ENCODE data around the gene TRERF1.
"Not testable (repeated sequence)": the region's sequence is repeated elsewhere in the genome, so short reads cannot be mapped to it uniquely, and the experiment has no call there.

TRERF1 gene, protein sequence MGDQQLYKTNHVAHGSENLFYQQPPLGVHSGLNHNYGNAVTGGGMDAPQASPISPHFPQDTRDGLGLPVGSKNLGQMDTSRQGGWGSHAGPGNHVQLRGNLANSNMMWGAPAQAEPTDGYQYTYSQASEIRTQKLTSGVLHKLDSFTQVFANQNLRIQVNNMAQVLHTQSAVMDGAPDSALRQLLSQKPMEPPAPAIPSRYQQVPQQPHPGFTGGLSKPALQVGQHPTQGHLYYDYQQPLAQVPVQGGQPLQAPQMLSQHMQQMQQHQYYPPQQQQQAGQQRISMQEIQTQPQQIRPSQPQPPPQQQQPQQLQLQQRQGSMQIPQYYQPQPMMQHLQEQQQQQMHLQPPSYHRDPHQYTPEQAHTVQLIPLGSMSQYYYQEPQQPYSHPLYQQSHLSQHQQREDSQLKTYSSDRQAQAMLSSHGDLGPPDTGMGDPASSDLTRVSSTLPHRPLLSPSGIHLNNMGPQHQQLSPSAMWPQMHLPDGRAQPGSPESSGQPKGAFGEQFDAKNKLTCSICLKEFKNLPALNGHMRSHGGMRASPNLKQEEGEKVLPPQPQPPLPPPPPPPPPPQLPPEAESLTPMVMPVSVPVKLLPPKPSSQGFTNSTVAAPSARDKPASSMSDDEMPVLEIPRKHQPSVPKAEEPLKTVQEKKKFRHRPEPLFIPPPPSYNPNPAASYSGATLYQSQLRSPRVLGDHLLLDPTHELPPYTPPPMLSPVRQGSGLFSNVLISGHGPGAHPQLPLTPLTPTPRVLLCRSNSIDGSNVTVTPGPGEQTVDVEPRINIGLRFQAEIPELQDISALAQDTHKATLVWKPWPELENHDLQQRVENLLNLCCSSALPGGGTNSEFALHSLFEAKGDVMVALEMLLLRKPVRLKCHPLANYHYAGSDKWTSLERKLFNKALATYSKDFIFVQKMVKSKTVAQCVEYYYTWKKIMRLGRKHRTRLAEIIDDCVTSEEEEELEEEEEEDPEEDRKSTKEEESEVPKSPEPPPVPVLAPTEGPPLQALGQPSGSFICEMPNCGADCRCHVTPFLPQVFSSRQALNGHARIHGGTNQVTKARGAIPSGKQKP (N-terminal part only)

GRCh38 chr6:42451333-42452170 is at the start of gene TRERF1:
Gene TRERF1 (minus strand): TSS chr6:42451926. CDS start chr6:42269590, 182,336 bp downstream.
- DNase-seq, result no peak

DNA sequence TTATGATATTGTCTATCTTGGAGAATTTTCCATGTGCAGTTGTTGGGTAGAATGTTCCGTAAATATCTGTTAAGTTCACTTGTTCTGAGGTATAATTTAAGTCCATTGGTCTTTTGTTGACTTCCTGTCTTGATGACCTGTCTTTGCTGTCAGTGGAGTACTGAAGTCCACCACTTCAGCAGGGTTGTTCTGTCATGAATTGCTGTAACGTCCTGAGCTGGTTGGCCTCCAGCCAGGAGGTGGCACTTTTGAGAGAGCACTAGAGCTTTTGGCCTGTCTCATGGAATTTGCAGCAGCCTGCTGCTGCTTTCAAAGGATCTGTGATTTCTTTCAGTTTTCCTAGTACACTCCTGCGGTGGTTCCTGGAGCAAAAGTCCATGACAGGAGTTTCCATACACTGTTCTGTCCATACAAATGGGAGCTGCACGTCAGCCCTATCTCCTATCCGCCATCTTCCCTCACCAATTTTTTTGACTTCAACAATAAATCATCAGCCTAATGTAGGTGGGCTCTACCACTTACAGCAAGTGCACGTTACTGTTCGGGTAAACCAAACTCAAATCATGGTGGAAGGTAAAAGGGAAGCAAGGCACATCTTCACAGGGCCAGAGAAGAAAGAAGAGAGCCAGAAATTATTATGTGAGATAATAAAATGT is 46.9 kb upstream of the TRERF1 start:
- no peak for DNase-seq

DNA sequence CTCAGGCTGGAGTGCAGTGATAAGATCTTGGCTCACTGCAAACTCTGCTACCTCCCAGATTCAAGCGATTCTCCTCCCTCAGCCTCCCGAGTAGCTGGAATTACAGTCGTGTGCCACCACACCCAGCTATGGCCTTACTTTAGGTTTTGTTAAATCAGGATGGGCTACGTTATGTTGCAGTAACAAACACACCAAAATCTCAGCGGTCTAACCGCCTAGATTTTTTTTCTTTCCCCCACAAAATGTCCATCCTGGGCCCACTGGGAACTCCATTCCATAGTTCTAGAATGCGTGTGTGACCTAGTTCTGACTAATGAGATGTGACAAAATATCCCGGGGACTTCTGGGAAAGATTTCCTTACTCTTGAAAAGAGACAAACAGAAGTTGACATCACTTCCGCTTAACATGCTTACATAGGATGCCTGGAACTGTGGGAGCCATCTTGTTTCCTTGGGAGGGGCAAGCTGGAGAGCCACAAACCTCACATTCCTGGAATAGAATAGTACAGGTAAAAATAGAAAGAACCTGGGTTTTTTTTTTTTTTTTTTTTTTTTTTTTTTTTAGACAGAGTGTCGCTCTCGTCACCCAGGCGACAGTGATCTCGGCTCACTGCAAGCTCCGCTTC is 42.3 kb upstream of the TRERF1 start:
- no peak for DNase-seq

DNA sequence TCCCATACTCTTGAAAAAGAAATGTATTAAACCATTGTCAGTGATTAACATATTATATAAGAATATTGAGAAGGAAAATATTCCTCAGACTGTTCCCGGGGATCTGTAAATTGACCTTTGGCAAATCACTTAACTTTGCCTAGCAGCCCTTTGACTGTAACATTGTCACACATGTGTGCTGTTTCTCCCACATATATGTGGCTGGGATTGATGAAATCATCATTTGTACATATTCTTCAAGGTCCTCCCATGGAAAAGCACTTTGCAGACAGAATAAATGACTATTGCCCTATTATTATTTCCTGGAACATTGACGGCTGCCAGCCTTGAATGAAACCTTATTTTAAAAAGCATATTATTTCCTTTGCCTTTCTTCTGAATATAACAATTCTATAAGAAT is 36.4 kb upstream of the TRERF1 start:
- DNase-seq, result no peak

GRCh38 chr6:42484261-42484660 is 32.5 kb upstream of the TRERF1 start:
- DNase-seq, result no peak

- DNase-seq, result no peak
These were observed 30.4 kb upstream of the TRERF1 start for GRCh38 chr6:42482174-42482573.

DNA sequence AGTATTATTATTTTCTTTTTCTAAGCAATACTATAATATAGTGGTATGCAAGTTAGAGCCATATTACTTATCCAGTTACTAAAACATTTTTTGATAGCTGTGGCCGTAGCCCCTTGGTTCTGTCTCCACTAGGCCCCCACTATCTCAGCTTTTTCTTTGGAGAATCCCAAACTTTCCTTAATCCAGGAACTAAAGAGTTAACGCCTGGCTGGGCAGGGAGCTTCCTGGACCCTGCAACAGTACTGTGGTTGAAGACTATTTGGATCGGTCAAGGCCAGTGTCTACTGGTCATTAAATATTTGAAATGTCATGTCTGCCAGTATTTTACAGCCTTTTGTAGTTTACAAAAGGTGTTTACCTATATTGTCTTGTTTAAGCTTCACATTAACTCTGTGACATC is 20.0 kb upstream of the TRERF1 start:
- DNase-seq, result no peak

DNA sequence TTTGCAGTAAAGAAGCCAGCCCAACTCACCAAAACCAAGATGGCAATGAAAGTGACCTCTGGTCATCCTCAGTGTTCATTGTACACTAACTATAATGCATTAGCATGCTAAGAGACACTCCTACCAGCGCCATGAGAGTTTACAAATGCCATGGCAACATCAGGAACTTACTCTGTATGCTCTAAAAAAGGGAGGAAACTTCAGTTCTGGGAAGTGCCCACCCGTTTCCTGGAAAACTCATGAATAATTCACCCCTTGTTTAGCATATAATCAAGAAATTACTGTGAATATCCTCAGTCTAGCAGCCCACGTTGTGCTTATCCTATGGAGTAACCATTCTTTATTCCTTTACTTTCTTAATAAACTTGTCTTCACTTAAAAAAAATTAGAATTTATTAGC is 19.4 kb upstream of the TRERF1 start:
- DNase-seq, result no peak

GRCh38 chr6:42468273-42468672 is 16.5 kb upstream of the TRERF1 start:
- no peak for DNase-seq

- no peak for DNase-seq
These were observed 15.9 kb upstream of the TRERF1 start for GRCh38 chr6:42467651-42468050.

- not testable (repeated sequence) for DNase-seq
These were observed 14.7 kb upstream of the TRERF1 start for GRCh38 chr6:42466470-42466869.

DNA sequence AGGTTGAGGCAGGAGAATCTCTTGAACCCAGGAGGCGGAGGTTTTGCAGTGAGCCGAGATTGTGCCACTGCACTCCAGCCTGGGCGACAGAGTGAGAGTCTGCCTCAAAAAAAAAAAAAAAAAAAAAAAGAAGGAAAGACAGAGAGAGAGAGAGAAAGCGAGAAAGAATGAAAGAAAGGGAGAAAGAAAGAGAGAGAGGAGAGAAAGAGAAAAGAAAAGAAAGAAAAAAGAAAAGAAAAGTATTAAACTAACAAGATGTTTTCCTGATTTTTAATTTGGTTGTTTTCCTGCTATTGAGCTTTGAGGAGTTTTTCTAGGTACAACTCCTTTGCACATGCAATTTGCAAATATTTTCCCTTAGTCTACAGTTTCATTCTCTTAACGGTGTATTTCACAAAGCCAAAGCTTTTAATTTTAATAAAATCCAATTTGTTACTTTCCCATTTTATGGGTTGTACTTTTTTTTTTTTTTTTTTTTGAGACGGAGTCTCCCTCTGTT is 10.8 kb upstream of the TRERF1 start:
- no peak for DNase-seq

DNA sequence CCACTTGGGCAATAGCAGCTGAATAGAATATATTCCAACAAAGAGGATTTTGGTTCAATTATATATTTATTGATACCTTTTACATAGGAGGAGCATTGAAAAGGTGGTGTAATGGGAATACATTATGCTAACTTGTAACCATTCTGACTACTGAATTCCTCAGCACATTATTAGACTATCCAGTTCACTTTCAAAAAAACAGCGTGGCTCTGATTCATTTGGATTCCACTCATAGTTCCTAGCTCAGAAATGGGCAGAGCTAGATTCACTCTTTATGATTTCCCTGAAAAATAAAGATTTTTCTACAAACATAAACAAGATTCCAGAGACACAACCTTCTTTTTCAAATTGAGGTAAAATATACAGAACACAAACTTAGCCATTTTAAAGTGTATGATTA is 9.2 kb upstream of the TRERF1 start:
- DNase-seq, result no peak

- no peak for DNase-seq
These were observed 8.2 kb upstream of the TRERF1 start for GRCh38 chr6:42459888-42460287.

DNA sequence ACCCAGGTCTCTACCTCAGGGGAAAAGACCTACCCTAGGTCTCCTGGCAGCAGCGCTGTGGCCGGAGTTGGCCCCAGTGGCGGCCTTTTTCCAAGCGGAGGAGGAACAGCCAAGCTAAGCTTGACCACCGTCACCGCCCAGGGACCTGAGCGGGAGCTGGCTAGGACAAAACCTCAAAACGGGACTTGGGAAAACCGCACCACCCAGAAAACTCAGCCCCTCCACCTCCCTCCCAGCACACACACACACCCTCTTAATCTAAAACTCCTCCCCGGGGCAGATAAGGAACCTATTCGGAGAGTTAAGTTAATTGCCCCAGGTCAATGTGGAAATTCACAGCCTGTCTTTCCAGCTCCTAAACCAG is 2.7 kb upstream of the TRERF1 start:
- DNase-seq, result no peak

- DNase-seq, result no peak
These were observed 2.1 kb upstream of the TRERF1 start for GRCh38 chr6:42453654-42454427.

DNA sequence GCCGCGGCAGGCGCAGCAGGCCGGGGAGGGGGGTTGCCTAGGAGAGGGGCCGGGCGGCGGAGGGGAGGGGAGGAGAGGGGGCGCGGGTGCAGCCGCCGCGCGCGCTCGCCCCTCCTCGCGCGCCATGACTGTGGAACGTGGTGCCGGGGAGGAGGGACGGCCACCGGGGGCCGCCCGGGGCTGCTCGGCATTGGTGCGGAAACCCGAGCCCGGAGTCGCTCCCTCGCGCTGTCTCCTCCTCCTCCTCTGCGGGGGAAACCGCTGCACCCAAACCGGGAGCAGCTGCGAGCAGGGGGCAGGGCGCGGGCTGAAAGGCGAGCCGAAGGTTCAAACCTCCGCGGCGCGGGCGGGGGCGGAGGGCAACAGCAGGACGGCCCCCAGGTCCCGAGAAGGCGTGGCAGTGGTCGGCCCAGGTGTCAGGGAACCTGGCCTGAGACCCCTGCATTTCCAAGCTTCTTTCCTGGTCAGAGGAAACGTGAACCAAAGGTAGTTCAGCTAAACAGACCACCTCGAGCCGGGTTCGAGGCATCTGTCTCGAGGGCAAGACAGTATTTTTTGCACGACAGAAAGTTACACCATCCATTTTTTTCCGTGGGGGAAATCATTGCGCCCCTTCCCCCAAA is 1.4 kb upstream of the TRERF1 start:
- DNase-seq, result no peak

DNA sequence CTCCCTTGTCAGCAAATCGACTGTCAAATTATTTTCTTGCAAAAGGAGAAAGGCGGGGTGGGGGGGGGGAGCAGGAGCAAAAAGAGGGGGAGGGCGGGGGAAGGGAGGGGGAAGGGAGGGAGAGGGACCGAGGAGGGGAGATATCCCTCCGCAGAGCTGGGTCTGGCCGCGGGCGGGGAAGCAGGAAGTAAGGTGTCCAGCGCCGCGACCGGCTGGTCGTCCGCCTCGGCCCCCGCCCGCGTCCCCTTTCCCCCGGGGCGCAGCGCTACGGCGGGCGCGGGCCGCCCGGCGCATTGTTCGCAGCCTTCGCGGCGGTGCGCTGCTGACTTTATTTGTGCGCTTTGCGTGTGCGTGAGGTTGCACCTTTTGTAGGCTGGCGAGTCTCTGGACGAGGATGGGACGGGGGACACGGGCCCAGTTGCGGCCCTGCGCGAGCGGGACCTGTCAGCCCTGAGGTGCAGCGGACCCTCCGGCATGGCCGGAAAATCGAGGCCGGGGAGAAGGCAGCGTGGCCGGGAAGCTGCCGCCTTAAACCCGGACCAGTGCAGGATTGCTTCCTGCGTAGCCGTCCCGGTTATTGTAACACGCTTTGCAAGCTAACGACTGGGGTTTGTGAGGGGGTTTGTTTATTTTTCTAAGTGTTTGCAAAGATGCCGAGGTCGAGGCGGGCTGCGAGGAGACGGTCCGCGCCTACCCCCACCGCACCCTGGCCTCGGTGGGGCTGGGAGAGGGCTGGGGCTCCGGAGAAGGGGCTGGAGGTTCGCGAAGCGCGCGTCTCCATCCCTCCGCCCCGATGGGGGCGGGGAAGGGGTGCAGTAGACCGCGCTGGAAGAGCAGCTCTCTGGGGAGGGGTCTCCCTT is 675 bp upstream of the TRERF1 start:
- DNase-seq, result no peak

All from cortex of kidney (tissue), 1 donor.